Aorta (tissue), 5 donors: ENCODE data around the gene OR5K4. TPM values are rescaled to one million over a fixed set of nuclear protein-coding genes. Genes with fewer than 3 reads are reported as not detected.

ENCODE experiments used
- ATAC-seq: fragments of 200-7000 bp; cut with Tn5 transposase; one replicate; pipeline ENCODE4 v1.9.1; 2022; ENCODE audit warnings: moderate library complexity; ENCODE audit not compliant: low FRiP score
- DNase-seq, 2 donors: peaks; one replicate each; pipeline ENCODE4 v3.0.0-alpha.2; 2020
- H3K27ac ChIP-seq, 2 donors: one replicate each; pipeline ENCODE4 v1.5.1; 2013; ENCODE audit warnings: low read length in 2 of 2, mild to moderate bottlenecking in 2 of 2, moderate library complexity in 2 of 2, control low read depth in 1 of 2, inconsistent platforms in 1 of 2, low read depth in 1 of 2
- H3K27me3 ChIP-seq, 2 donors: one replicate each; pipeline ENCODE4 v1.6.1; 2013; ENCODE audit warnings: control low read depth in 1 of 2, low read length in 1 of 2, mild to moderate bottlenecking in 1 of 2, moderate library complexity in 1 of 2; ENCODE audit not compliant: insufficient read depth in 2 of 2, control insufficient read depth in 1 of 2
- H3K36me3 ChIP-seq, 2 donors: one replicate each; pipeline ENCODE4 v1.6.1; 2013; ENCODE audit warnings: control low read depth in 1 of 2, low read length in 1 of 2, mild to moderate bottlenecking in 1 of 2; ENCODE audit not compliant: insufficient read depth in 2 of 2, control insufficient read depth in 1 of 2
- H3K4me1 ChIP-seq, 2 donors: one replicate each; pipeline ENCODE4 v1.6.1; 2013; ENCODE audit warnings: low read length in 2 of 2, control low read depth in 1 of 2, mild to moderate bottlenecking in 1 of 2, moderate library complexity in 1 of 2; ENCODE audit not compliant: insufficient read depth in 2 of 2, control insufficient read depth in 1 of 2
- H3K4me3 ChIP-seq, 2 donors: one replicate each; pipeline ENCODE4 v1.5.1; 2013; ENCODE audit warnings: low read length in 2 of 2, control low read depth in 1 of 2, mild to moderate bottlenecking in 1 of 2
- H3K9me3 ChIP-seq: one replicate; pipeline ENCODE4 v1.6.1; 2013; ENCODE audit warnings: mild to moderate bottlenecking, low read length; ENCODE audit not compliant: control insufficient read depth
- WGBS, 2 donors: extraction: QIAGEN DNeasy Blood & Tissue Kit; methylation state at CpG; one replicate each; pipeline ENCODE4 v1.1.7; 2013; 5-methylcytosine and 5-hydroxymethylcytosine counted together
- intact Hi-C, 2 donors: fragments of 100-400 bp; cut with DNase I; formaldehyde crosslinking; loops; one replicate each; pipeline versions ENCODE4 v1.14.2 to v1.15.0; 2022
- polyA plus RNA-seq, 2 donors: library from polyadenylated mRNA; stranded (reverse); fragments of 200-250 nt; gene quantifications; one replicate each; pipeline ENCODE4 v1.2.3, GENCODE V29; 2013
- total RNA-seq, 2 donors: library from RNA; stranded (reverse); fragmentation: NEBNext Ultra II Directional; extraction: Animal tissue kit (Norgen Biotek cat#: 25700); gene quantifications; one replicate each; pipeline ENCODE4 v1.2.1, GENCODE V29; 2021
- donor health status: healthy with polysubstance abuse.
- donor health status: Bipolar disorder and iron deficiency.
- donor health status: DM: no; HTN: no; CAD: no.
- donor health status: DM: no; HTN: no; CAD: no.
- donor health status: DM: yes; HTN: yes; CAD: no.

OR5K4 gene
- total and polyA plus RNA-seq, 4 donors = not detected

- ATAC-seq (no peak), DNase-seq (no peak)
- no peak overlapping the region for H3K4me3 ChIP-seq
- WGBS, 2 donors = 10 to 17% methylated on average over 6 of the region's 6 CpGs
- H3K27ac ChIP-seq = no peak overlapping the region
- no peaks in the 10 kb centered on the region for H3K9me3 ChIP-seq
- intact Hi-C loops = loop anchor here (5.0 to 10.0 kb wide), 2 partner anchors 285 to 287 kb away; no protein-coding TSS in a partner anchor
- H3K4me1 ChIP-seq = no peaks in the 10 kb centered on the region
- no peaks in the 10 kb centered on the region for H3K27me3 ChIP-seq
- H3K36me3 ChIP-seq = no peaks in the 10 kb centered on the region
Observed at GRCh38 chr3:98329392-98330124, 24.1 kb upstream of the OR5K4 start.

- intact Hi-C loops = loop anchor here in 1 of 2 donors (10.0 kb wide), 1 partner anchor 287 kb away; no protein-coding TSS in a partner anchor
Observed at GRCh38 chr3:98331329-98331728, 22.3 kb upstream of the OR5K4 start.

GRCh38 chr3:98333989-98334606 lies 19.6 kb upstream of the OR5K4 start:
- intact Hi-C loops = loop anchor here in 1 of 2 donors (10.0 kb wide), 1 partner anchor 289 kb away; no protein-coding TSS in a partner anchor
- no peaks in the 10 kb centered on the region for H3K9me3 ChIP-seq
- H3K27me3 ChIP-seq = no peaks in the 10 kb centered on the region
- no peak overlapping the region for H3K4me3 ChIP-seq
- no peak for ATAC-seq
- H3K27ac ChIP-seq = no peak overlapping the region
- WGBS, 2 donors = 72 to 74% methylated on average over 3 of the region's 3 CpGs
- H3K4me1 ChIP-seq = no peaks in the 10 kb centered on the region
- no peaks in the 10 kb centered on the region for H3K36me3 ChIP-seq
- no peak for DNase-seq

More at GRCh38 chr3:98331329-98331728, 22.3 kb upstream of the OR5K4 start:
- 94 to 100% methylated on average over 1 of the region's 1 CpG for WGBS, 2 donors
- DNase-seq (no peak), ATAC-seq (no peak)
- Histone ChIP-seq H3K36me3 (no peaks in the 10 kb centered on the region), H3K9me3 (no peaks in the 10 kb centered on the region), H3K4me1 (no peaks in the 10 kb centered on the region), H3K4me3 (no peak overlapping the region), H3K27me3 (no peaks in the 10 kb centered on the region), H3K27ac (no peak overlapping the region)

- Histone ChIP-seq H3K27ac (no peak overlapping the region), H3K9me3 (peaks cover 3% of the 10 kb centered on the region), H3K4me1 (no peaks in the 10 kb centered on the region), H3K4me3 (no peak overlapping the region), H3K36me3 (no peaks in the 10 kb centered on the region), H3K27me3 (no peaks in the 10 kb centered on the region)
- intact Hi-C loops = loop anchor here in 1 of 2 donors (10.0 kb wide), 1 partner anchor 294 kb away; no protein-coding TSS in a partner anchor
- WGBS, 2 donors = 84 to 86% methylated on average over 1 of the region's 1 CpG
- ATAC-seq (no peak), DNase-seq (no peak)
Observed at GRCh38 chr3:98339031-98339430, 14.6 kb upstream of the OR5K4 start.

- ATAC-seq (no peak), DNase-seq (no peak)
- Histone ChIP-seq H3K9me3 (peaks cover 5% of the 10 kb centered on the region), H3K27me3 (no peaks in the 10 kb centered on the region), H3K36me3 (no peaks in the 10 kb centered on the region), H3K4me1 (no peaks in the 10 kb centered on the region), H3K27ac (no peak overlapping the region), H3K4me3 (no peak overlapping the region)
- intact Hi-C loops = no loop called here
- WGBS, 2 donors = 85 to 86% methylated on average over 6 of the region's 6 CpGs
Observed at GRCh38 chr3:98341758-98342157, 11.9 kb upstream of the OR5K4 start.

GRCh38 chr3:98343647-98344507 lies 9.8 kb upstream of the OR5K4 start:
- DNase-seq (no peak), ATAC-seq (no peak)
- no peaks in the 10 kb centered on the region for H3K4me1 ChIP-seq
- H3K9me3 ChIP-seq = peaks cover 5% of the 10 kb centered on the region
- H3K27me3 ChIP-seq = no peaks in the 10 kb centered on the region
- no peaks in the 10 kb centered on the region for H3K36me3 ChIP-seq
- 45 to 48% methylated on average over 13 of the region's 13 CpGs for WGBS, 2 donors
- intact Hi-C loops = no loop called here
- H3K4me3 ChIP-seq = no peak overlapping the region
- H3K27ac ChIP-seq = no peak overlapping the region

- 89 to 90% methylated on average over 3 of the region's 3 CpGs for WGBS, 2 donors
- ATAC-seq (no peak), DNase-seq (no peak)
Observed at GRCh38 chr3:98350082-98350481, 3.6 kb upstream of the OR5K4 start.

GRCh38 chr3:98359250-98359649 lies 5.6 kb downstream of the OR5K4 start:
- no peak for ATAC-seq
- intact Hi-C loops = no loop called here
- no peaks in the 10 kb centered on the region for H3K36me3 ChIP-seq

More at GRCh38 chr3:98350082-98350481, 3.6 kb upstream of the OR5K4 start:
- H3K4me3 ChIP-seq = no peak overlapping the region
- no peaks in the 10 kb centered on the region for H3K4me1 ChIP-seq
- no peak overlapping the region for H3K27ac ChIP-seq
- intact Hi-C loops = no loop called here
- H3K36me3 ChIP-seq = no peaks in the 10 kb centered on the region
- peaks cover 2% of the 10 kb centered on the region for H3K9me3 ChIP-seq
- H3K27me3 ChIP-seq = no peaks in the 10 kb centered on the region

More at GRCh38 chr3:98359250-98359649, 5.6 kb downstream of the OR5K4 start:
- Histone ChIP-seq H3K27me3 (no peaks in the 10 kb centered on the region), H3K9me3 (peaks cover 2% of the 10 kb centered on the region), H3K4me1 (no peaks in the 10 kb centered on the region), H3K27ac (no peak overlapping the region), H3K4me3 (no peak overlapping the region)
- no peak for DNase-seq
